Measurements from ENCODE around the gene SNX15. TPM values are rescaled to one million over a fixed set of nuclear protein-coding genes. Genes with fewer than 3 reads are reported as not detected.

The SNX15 gene
- total and polyA plus RNA-seq, 2 donors (not counting 1 experiment from before 2014, with no cell fraction given), result 26.0 to 28.5 TPM

DNA sequence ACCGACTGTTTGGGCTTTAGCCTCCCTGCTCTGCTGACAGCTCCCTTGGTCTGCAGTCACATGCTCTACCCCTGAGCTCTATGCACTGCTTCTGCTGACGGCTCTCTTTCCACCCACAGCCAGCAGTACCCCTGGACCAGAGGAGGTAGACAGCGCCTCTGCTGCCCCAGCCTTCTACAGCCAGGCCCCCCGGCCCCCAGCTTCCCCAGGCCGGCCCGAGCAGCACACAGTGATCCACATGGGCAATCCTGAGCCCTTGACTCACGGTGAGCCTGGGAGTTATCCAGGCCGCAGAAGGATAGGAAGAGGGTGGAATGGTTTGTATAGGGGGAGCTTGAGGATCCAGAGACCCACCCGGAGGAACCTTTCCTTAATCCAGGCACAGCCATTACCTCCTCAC lies 59.6 kb downstream of the SNX15 start:
- no peak overlapping the region for H3K4me3 Mint-ChIP-seq
- H3K9me3 Mint-ChIP-seq (ENCODE audit: insufficient read depth), result no peaks in the 10 kb centered on the region
- H3K79me2 ChIP-seq (ENCODE audit: control insufficient read depth, insufficient read depth, low read length), result peaks cover 21% of the 10 kb centered on the region
- H3K27ac ChIP-seq (ENCODE audit: low read length in 2 of 2), result no peak overlapping the region
- ATAC-seq (ENCODE audit: low read depth), result no peak
- H3K27ac Mint-ChIP-seq, result no peak overlapping the region
- H3K27me3 ChIP-seq (replicated peaks in 1 of 4; ENCODE audit: control extremely low read depth in 1 of 4, control insufficient read depth in 3 of 4, insufficient read depth in 4 of 4, low read length in 3 of 4), result no peaks in the 10 kb centered on the region
- H3K4me2 ChIP-seq (replicated peaks; ENCODE audit: low read depth, low read length, poor library complexity, severe bottlenecking), result no peak overlapping the region
- H3K9ac ChIP-seq (ENCODE audit: low read length), result no peak overlapping the region
- no peak for DNase-seq
- intact Hi-C loops (cut with micrococcal nuclease), result no loop called here
- TF ChIP-seq, protein P1, sequence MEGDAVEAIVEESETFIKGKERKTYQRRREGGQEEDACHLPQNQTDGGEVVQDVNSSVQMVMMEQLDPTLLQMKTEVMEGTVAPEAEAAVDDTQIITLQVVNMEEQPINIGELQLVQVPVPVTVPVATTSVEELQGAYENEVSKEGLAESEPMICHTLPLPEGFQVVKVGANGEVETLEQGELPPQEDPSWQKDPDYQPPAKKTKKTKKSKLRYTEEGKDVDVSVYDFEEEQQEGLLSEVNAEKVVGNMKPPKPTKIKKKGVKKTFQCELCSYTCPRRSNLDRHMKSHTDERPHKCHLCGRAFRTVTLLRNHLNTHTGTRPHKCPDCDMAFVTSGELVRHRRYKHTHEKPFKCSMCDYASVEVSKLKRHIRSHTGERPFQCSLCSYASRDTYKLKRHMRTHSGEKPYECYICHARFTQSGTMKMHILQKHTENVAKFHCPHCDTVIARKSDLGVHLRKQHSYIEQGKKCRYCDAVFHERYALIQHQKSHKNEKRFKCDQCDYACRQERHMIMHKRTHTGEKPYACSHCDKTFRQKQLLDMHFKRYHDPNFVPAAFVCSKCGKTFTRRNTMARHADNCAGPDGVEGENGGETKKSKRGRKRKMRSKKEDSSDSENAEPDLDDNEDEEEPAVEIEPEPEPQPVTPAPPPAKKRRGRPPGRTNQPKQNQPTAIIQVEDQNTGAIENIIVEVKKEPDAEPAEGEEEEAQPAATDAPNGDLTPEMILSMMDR (IDR thresholded peaks at IDR 0.05), result no peak
- TF ChIP-seq EZH2 (IDR thresholded peaks at IDR 0.05; ENCODE audit: borderline replicate concordance, insufficient read depth, low read depth, low read length, poor library complexity, severe bottlenecking), result no peak
- H3K4me1 ChIP-seq (ENCODE audit: control insufficient read depth in 2 of 2, insufficient read depth in 2 of 2, low read length in 2 of 2), result peaks cover 12 to 19% of the 10 kb centered on the region in 2 donors
- ChIA-PET POLR2A (interaction anchor here (1.2 to 1.4 kb wide), 2 partner anchors 30 to 175 kb away, joined by 3 to 5 read pairs; partner anchors contain the start of genes POLA2 and ZNHIT2), CTCF (no interaction called here)
- H2AFZ ChIP-seq (ENCODE audit: insufficient read depth, low read depth, low read length, poor library complexity, severe bottlenecking), result no peak overlapping the region
- no peak overlapping the region for H3K4me3 ChIP-seq (ENCODE audit: control extremely low read depth in 1 of 5, extremely low read depth in 1 of 5, insufficient read depth in 1 of 5, low read depth in 2 of 5, low read length in 4 of 5)
- H3K4me1 Mint-ChIP-seq, result peaks cover 28% of the 10 kb centered on the region
- WGBS (ENCODE audit: insufficient coverage), result 89% methylated on average over 2 of the region's 9 CpGs
- H3K27me3 Mint-ChIP-seq, result no peaks in the 10 kb centered on the region
- H3K9me3 ChIP-seq (ENCODE audit: control extremely low read depth in 1 of 3, control insufficient read depth in 2 of 3, insufficient read depth in 1 of 3, low read length in 2 of 3), result no peaks in the 10 kb centered on the region
- H3K36me3 ChIP-seq (replicated peaks in 1 of 2; ENCODE audit: control extremely low read depth in 1 of 2, control insufficient read depth in 1 of 2, extremely low read depth in 1 of 2, insufficient read depth in 2 of 2, low read length in 1 of 2), result peaks cover 0 to 47% of the 10 kb centered on the region in 2 experiments
- H4K20me1 ChIP-seq (ENCODE audit: control insufficient read depth, insufficient read depth, low read length, poor library complexity, severe bottlenecking), result peaks cover 8% of the 10 kb centered on the region

DNA sequence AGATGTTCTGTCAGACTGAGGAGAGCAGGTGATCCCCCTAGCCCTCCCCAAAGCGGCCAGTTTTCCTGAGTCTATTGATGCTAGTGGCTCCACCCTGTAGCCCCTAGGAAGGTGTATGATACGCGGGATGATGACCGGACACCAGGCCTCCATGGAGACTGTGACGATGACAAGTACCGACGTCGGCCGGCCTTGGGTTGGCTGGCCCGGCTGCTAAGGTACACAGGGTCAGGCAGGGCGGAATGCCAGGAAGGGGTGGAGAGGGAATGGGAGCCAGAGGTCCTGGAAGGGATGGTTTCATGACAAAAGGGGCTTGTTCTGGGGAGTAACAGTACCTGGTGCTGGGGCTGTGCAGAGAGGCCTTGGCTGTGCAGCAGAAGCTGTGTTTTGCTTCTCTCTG lies 60.0 kb downstream of the SNX15 start:
- Histone ChIP-seq H3K9ac (ENCODE audit: low read length) (no peak overlapping the region), H3K4me3 (ENCODE audit: control extremely low read depth in 1 of 5, extremely low read depth in 1 of 5, insufficient read depth in 1 of 5, low read depth in 2 of 5, low read length in 4 of 5) (no peak overlapping the region), H3K4me1 (ENCODE audit: control insufficient read depth in 2 of 2, insufficient read depth in 2 of 2, low read length in 2 of 2) (peaks cover 12 to 19% of the 10 kb centered on the region in 2 donors), H3K27ac (ENCODE audit: low read length in 2 of 2) (no peak overlapping the region), H3K27me3 (replicated peaks in 1 of 4; ENCODE audit: control extremely low read depth in 1 of 4, control insufficient read depth in 3 of 4, insufficient read depth in 4 of 4, low read length in 3 of 4) (no peaks in the 10 kb centered on the region), H3K4me2 (replicated peaks; ENCODE audit: low read depth, low read length, poor library complexity, severe bottlenecking) (no peak overlapping the region), H3K36me3 (replicated peaks in 1 of 2; ENCODE audit: control extremely low read depth in 1 of 2, control insufficient read depth in 1 of 2, extremely low read depth in 1 of 2, insufficient read depth in 2 of 2, low read length in 1 of 2) (peaks cover 0 to 47% of the 10 kb centered on the region in 2 experiments), H3K79me2 (ENCODE audit: control insufficient read depth, insufficient read depth, low read length) (peaks cover 21% of the 10 kb centered on the region), H3K9me3 (ENCODE audit: control extremely low read depth in 1 of 3, control insufficient read depth in 2 of 3, insufficient read depth in 1 of 3, low read length in 2 of 3) (no peaks in the 10 kb centered on the region), H2AFZ (ENCODE audit: insufficient read depth, low read depth, low read length, poor library complexity, severe bottlenecking) (no peak overlapping the region), H4K20me1 (ENCODE audit: control insufficient read depth, insufficient read depth, low read length, poor library complexity, severe bottlenecking) (peaks cover 8% of the 10 kb centered on the region)
- 96% methylated on average over 11 of the region's 11 CpGs for WGBS (ENCODE audit: insufficient coverage)
- TF ChIP-seq, protein P1 (IDR thresholded peaks at IDR 0.05), result no peak
- TF ChIP-seq EZH2 (IDR thresholded peaks at IDR 0.05; ENCODE audit: borderline replicate concordance, insufficient read depth, low read depth, low read length, poor library complexity, severe bottlenecking), result no peak
- ChIA-PET CTCF (no interaction called here), POLR2A (interaction anchor here (1.4 kb wide), 1 partner anchor 30 kb away, joined by 5 read pairs; the partner anchor contains the start of gene ZNHIT2)
- intact Hi-C loops (cut with micrococcal nuclease), result no loop called here
- no peak for DNase-seq
- H3K4me1 Mint-ChIP-seq, result peaks cover 28% of the 10 kb centered on the region
- H3K4me3 Mint-ChIP-seq, result no peak overlapping the region
- no peak for ATAC-seq (ENCODE audit: low read depth)
- no peak overlapping the region for H3K27ac Mint-ChIP-seq
- no peaks in the 10 kb centered on the region for H3K9me3 Mint-ChIP-seq (ENCODE audit: insufficient read depth)
- no peaks in the 10 kb centered on the region for H3K27me3 Mint-ChIP-seq

Data from B cell (primary cell).